Measurements from ENCODE around the gene KCNN1.

Gene KCNN1

DNA sequence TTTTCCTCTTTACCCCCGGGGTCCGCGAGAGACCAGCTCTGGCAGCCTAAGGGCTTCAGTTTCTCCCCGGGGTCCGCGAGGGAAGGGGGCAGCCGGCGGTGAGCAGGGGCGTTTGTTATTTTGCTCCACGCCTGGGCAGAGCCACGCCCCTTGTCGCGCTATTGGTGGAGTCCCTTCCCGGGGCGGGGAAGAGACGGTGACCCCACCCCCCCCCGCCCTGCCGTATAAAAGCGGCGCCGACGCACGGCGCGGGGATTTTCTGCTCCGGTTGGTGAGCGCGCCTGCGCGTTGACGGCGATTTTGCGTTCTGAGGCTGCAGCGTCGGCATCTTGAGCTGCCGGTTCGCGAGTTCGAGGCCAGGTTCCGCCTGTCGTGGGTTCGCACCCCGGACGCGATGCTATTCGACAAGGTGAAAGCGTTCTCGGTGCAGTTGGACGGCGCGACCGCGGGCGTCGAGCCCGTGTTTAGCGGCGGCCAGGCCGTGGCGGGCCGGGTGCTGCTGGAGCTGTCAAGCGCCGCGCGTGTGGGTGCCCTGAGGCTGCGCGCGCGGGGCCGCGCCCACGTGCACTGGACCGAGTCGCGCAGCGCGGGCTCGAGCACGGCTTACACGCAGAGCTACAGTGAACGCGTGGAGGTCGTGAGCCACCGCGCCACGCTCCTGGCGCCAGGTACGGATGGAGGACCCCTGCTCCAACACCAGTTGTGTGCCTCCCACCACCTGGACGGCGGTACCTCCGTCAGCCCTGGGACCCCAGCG is 41.2 kb downstream of the KCNN1 start, which contains the start of gene ARRDC2:
Gene ARRDC2, plus strand, starts transcription at position 254 of the 757 bp plus-strand sequence. Its CDS starts 141 bp downstream, at position 395.
- TF ChIP-seq, protein P1, sequence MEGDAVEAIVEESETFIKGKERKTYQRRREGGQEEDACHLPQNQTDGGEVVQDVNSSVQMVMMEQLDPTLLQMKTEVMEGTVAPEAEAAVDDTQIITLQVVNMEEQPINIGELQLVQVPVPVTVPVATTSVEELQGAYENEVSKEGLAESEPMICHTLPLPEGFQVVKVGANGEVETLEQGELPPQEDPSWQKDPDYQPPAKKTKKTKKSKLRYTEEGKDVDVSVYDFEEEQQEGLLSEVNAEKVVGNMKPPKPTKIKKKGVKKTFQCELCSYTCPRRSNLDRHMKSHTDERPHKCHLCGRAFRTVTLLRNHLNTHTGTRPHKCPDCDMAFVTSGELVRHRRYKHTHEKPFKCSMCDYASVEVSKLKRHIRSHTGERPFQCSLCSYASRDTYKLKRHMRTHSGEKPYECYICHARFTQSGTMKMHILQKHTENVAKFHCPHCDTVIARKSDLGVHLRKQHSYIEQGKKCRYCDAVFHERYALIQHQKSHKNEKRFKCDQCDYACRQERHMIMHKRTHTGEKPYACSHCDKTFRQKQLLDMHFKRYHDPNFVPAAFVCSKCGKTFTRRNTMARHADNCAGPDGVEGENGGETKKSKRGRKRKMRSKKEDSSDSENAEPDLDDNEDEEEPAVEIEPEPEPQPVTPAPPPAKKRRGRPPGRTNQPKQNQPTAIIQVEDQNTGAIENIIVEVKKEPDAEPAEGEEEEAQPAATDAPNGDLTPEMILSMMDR (IDR thresholded peaks at IDR 0.05), result no peak

DNA sequence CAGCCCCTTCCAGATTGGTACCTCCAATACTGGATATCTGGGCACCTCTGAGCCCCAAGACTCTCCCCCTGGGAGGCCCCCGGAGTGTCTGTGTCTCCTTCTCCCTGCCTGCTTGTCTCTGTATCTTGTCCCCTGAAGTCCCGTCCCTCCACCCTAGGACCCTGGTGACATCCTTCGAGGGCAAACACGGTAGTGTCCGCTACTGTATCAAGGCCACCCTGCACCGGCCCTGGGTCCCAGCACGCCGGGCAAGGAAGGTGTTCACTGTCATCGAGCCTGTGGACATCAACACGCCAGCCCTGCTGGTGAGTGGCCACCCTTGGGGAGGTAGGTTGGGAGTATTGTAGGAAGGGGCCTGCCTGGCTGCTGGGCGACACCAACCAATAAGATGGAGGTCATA is 41.9 kb downstream of the KCNN1 start:
- TF ChIP-seq, protein P1 (IDR thresholded peaks at IDR 0.05), result no peak

DNA sequence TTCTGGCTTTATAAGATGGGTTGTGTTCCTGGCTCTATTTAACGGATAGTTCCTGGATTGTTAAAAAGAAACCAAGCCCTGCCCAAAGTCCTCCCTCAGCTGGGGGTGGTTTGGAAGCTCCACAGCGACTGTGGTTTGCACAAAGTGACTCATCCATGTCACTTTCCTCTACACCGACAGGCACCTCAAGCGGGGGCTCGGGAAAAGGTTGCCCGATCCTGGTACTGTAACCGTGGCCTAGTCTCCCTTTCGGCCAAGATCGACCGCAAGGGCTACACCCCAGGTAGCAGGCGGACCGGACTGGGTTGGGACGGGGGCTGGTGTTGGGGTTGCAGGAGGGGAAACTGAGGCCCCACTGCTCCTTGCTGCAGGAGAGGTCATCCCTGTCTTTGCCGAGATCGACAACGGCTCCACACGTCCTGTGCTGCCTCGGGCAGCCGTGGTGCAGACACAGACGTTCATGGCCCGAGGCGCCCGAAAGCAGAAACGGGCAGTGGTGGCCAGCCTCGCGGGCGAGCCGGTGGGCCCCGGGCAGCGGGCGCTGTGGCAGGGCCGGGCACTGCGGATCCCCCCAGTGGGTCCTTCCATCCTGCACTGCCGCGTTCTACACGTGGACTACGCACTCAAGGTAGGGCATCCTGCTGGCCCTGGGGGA is 42.6 kb downstream of the KCNN1 start:
- TF ChIP-seq, protein P1 (IDR thresholded peaks at IDR 0.05), result no peak

DNA sequence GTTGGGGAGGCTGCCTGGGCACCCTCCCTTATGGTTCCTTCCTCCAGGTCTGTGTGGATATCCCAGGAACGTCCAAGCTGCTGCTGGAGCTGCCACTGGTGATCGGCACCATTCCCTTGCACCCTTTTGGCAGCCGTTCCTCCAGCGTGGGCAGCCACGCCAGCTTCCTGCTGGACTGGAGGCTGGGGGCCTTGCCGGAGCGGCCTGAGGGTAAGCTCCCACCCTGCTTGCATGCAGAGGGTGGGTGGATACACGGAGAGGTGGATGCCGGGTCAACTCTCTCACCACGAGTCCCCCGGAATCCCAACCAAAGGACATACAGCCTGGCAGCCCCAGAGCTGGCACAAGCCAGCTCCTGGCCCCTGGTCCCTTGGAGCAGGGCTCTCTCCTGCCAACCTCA is 43.2 kb downstream of the KCNN1 start:
- TF ChIP-seq, protein P1 (IDR thresholded peaks at IDR 0.05), result no peak

DNA sequence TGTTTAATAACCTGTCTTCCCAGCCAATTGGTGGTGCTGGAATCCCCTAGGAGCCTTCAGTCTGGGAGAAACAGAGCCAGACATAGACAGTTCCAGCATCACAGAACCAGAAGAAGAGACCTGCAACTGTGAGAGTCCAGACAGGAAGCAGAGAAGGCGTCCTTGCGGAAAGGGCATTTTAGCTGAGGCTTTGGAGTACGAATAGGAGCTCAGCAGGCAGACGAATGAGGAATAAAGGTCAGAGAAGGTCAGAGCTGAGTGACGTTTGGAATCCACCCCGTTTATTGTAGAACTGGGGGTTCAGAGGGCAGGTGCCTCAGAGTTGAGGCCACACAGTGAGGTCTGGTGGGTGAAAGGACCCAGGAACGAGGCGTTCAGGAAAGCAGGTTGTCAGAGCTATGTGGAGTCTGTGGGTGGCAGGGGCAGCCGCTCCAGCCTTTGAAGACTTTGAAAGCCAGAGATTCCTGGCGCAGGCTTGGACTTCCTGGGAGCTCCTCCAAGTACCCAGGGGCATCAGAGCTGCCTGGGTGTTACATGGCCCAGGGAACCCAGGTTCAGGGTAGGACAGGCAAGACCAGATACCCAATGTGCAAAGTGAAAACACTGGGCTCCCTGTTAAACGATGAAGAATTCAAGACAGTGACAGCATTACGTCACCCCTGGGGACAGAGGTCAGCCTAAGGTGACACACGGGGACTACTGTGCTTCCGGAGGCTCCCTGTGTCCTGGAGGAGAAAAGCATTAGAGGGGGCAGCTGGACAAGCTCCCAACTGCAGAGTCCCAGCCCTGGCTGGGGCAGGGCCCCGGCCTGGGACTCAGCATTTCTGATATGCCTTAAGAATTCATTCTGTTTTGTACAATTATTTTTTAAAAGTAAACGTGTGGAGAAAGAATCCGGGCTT is 46.6 kb downstream of the KCNN1 start:
- TF ChIP-seq, protein P1 (IDR thresholded peaks at IDR 0.05), result no peak

DNA sequence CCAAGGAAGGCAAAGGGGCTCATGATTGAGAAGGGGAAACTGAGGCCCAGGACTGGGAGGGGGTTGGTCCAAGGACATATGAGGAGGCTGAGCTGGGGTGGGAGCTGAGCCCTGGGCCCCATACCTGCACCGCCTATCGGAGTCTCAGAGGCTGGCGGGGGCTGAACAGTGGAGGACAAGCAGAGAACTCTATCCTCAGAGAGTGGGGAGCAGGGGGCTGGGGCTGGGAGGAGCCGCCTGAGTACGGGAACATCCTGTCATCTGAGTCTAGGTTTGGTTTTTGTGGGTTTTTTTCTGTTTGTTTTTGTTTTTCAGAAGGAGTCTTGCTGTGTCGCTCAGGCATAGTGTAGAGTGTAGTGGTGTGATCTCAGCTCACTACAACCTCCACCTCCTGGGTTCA is 47.3 kb downstream of the KCNN1 start:
- TF ChIP-seq, protein P1 (IDR thresholded peaks at IDR 0.05), result no peak

DNA sequence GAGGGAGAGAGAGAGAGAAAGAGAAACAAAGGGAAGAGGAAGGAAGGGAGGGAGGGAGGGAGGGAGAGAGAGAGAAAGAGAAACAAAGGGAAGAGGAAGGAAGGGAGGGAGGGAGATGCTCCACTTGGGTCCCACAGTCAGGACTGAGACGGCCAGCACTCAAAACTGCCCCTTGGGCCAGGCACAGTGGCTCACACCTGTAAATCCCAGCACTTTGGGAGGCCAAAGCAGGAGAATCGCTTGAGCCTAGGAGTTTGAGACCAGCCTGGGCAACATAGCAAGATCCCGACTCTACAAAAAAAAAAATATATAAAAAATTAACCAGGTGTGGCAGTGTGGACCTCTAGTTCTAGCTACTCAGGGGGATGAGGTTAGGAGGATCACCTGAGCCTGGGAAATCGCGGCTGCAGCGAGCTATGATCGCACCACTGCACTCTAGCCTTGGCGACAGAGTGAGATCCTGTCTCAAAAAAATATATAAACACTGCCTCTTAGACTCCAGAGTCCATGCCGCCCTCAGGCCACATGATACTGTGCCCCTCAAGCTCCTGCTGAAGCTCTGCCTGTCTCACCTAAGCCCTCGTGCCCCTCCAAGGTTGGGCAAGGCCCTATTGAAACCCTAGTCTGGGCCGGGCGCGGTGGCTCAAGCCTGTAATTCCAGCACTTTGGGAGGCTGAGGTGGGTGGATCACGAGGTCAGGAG is 49.5 kb downstream of the KCNN1 start:
- TF ChIP-seq, protein P1 (IDR thresholded peaks at IDR 0.05), result no peak
